Endodermal cell (in vitro differentiated cells): ENCODE results near the gene CYBRD1. TPM values are rescaled to one million over a fixed set of nuclear protein-coding genes. Genes with fewer than 3 reads are reported as not detected.

Source experiments
- DNase-seq: peaks from one replicate; pipeline ENCODE4 v3.0.0-alpha.2; 2017
- H3K27ac ChIP-seq: 2 replicates; pipeline ENCODE4 v1.5.1; 2013; ENCODE audit warnings: mild to moderate bottlenecking, low read depth, low read length, moderate library complexity
- H3K27me3 ChIP-seq: 2 replicates; pipeline ENCODE4 v1.6.1; 2013; ENCODE audit warnings: mild to moderate bottlenecking, low read length, moderate library complexity; ENCODE audit not compliant: insufficient read depth, control insufficient read depth, poor library complexity, severe bottlenecking
- H3K36me3 ChIP-seq: 2 replicates; pipeline ENCODE4 v1.7.0; 2013; ENCODE audit warnings: mild to moderate bottlenecking, low read length, moderate library complexity; ENCODE audit not compliant: control insufficient read depth, insufficient read depth
- H3K4me1 ChIP-seq: one replicate; pipeline ENCODE4 v1.7.0; 2013; ENCODE audit warnings: low read length; ENCODE audit not compliant: control insufficient read depth, insufficient read depth
- H3K4me3 ChIP-seq: 2 replicates; pipeline ENCODE4 v1.5.1; 2013; ENCODE audit warnings: mild to moderate bottlenecking, low read length, moderate library complexity
- H3K9ac ChIP-seq: 2 replicates; pipeline ENCODE4 v1.6.1; 2013; ENCODE audit warnings: mild to moderate bottlenecking, low read length, moderate library complexity; ENCODE audit not compliant: poor library complexity, severe bottlenecking; ENCODE audit errors: extremely low read depth
- H3K9me3 ChIP-seq: 2 replicates; pipeline ENCODE4 v1.6.1; 2013; ENCODE audit warnings: mild to moderate bottlenecking, low read length, moderate library complexity; ENCODE audit not compliant: control insufficient read depth
- H3K27ac Mint-ChIP-seq: 2 replicates; pipeline ENCODE4 v1.8.0; 2020; ENCODE audit warnings: mixed read lengths
- H3K27me3 Mint-ChIP-seq: 2 replicates; pipeline ENCODE4 v1.8.0; 2021; ENCODE audit warnings: mild to moderate bottlenecking, mixed read lengths; ENCODE audit not compliant: insufficient read depth
- H3K36me3 Mint-ChIP-seq: 2 replicates; pipeline ENCODE4 v1.8.0; 2020; ENCODE audit warnings: low read depth, mixed read lengths
- H3K4me1 Mint-ChIP-seq: 2 replicates; pipeline ENCODE4 v1.8.0; 2020; ENCODE audit warnings: mixed read lengths
- H3K4me3 Mint-ChIP-seq: 2 replicates; pipeline ENCODE4 v1.8.0; 2020; ENCODE audit warnings: mild to moderate bottlenecking, moderate library complexity, mixed read lengths
- H3K9me3 Mint-ChIP-seq: 2 replicates; pipeline ENCODE4 v1.8.0; 2020; ENCODE audit warnings: mild to moderate bottlenecking, mixed read lengths
- CTCF ChIP-seq: fragments of 200-600 bp; sonication (generic); conservative IDR thresholded peaks from 2 replicates; pipeline ENCODE4 v1.5.0; 2021; ENCODE audit warnings: antibody characterized with exemption, mild to moderate bottlenecking
- whole genome bisulfite sequencing, 2 experiments: methylation state at CpG; one replicate each; pipeline versions ENCODE4 v1.1.5 to v1.1.7; 2013; ENCODE audit warnings: missing lambda C conversion rate in 2 of 2, mixed read lengths in 1 of 2; ENCODE audit not compliant: insufficient coverage in 1 of 2, insufficient read length in 1 of 2; 5-methylcytosine and 5-hydroxymethylcytosine counted together
- total RNA-seq, 2 donors: library from RNA; stranded (reverse); fragmentation: NEBNext Ultra II Directional in 1 of 2; extraction: Animal tissue kit (Norgen Biotek cat#: 25700) in 1 of 2; gene quantifications; 2 replicates in 1 of 2; 3 replicates in 1 of 2; pipeline ENCODE4 v1.2.1, GENCODE V29; 2021

The CYBRD1 gene
- total RNA-seq, 2 donors from 2014 or later, result 3.3 to 4.7 TPM

DNA sequence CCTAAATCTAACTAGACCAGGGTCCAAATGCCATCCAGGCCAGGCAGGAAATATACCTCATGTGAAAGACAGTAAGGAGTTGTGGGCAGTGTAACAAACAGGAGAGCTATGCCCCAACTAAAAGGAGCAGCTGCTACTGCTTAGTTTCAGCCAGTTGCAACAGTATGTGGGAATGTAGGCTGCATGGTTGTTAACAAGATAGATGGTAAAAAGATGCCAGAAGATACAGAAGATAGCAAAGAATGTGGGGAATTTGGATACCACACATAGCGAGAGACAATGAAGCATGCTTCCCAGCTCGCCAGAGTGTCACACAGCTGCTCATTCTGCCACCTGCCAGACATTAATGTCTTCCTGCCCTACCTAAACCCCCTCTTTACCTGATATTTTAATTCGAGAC, 39.4 kb upstream of the CYBRD1 start:
- Histone ChIP-seq H3K9me3 (no peaks in the 10 kb centered on the region), H3K9ac (peak overlapping the region; percentile 42), H3K4me3 (peak overlapping the region; percentile 54), H3K27ac (peak overlapping the region; percentile 45), H3K27me3 (no peaks in the 10 kb centered on the region), H3K4me1 (peaks cover 20% of the 10 kb centered on the region), H3K36me3 (peaks cover 6% of the 10 kb centered on the region)
- no peak for TF ChIP-seq CTCF
- Mint-ChIP-seq H3K27ac (peak overlapping the region; percentile 26), H3K4me1 (peaks cover 13% of the 10 kb centered on the region), H3K36me3 (peaks cover 10% of the 10 kb centered on the region), H3K4me3 (no peak overlapping the region), H3K9me3 (no peaks in the 10 kb centered on the region), H3K27me3 (no peaks in the 10 kb centered on the region)
- 33 to 68% methylated on average over 1 to 3 of the region's 3 CpGs for WGBS, 2 experiments
- DNase-seq, result peak; percentile 66

DNA sequence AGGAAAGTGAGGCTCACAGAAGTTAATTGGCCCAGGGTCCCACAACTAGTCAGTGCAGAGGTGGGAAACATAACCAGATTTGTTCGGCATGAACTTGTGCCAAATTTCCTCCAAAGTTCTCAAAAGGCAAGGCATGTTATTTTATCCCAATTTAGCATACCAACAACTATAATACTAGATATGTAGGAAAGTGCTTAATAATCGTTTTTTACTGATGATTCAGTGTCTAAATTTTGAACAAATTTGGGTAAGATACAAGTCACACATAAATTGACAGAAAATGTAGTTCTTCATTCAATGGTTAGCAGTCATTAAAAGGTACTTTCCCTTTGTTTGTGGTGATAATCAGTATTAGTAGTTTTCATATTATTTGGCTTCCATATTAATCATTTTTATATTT, 38.5 kb upstream of the CYBRD1 start:
- TF ChIP-seq CTCF, result no peak
- H3K4me1 Mint-ChIP-seq, result peaks cover 13% of the 10 kb centered on the region
- Histone ChIP-seq H3K9ac (no peak overlapping the region), H3K4me1 (peaks cover 20% of the 10 kb centered on the region), H3K4me3 (no peak overlapping the region), H3K36me3 (peaks cover 6% of the 10 kb centered on the region), H3K9me3 (peaks cover 2% of the 10 kb centered on the region), H3K27me3 (no peaks in the 10 kb centered on the region), H3K27ac (no peak overlapping the region)
- H3K27me3 Mint-ChIP-seq, result no peaks in the 10 kb centered on the region
- H3K36me3 Mint-ChIP-seq, result peaks cover 12% of the 10 kb centered on the region
- H3K4me3 Mint-ChIP-seq, result no peak overlapping the region
- no peak for DNase-seq
- H3K27ac Mint-ChIP-seq, result no peak overlapping the region
- no peaks in the 10 kb centered on the region for H3K9me3 Mint-ChIP-seq
- 90 to 100% methylated on average over 1 to 2 of the region's 2 CpGs for WGBS, 2 experiments

DNA sequence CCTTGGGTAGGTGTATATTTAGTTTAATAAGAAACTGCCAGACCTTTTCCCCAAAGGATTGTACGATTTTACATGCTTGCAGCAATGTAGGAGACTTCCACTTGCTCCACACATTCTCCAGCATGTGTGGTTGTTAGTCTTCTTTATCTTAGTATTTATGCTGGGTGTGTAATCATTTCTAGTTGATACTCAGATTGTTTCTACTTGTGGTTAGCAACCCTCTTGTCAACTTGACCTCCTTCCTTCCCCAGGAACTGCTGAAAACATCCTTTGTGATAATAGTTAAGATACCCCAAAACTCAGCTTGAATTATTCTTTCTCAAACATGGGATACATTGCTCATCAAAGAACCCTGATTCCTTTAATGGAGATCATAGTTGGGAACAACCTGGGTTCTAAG, 37.2 kb upstream of the CYBRD1 start:
- DNase-seq, result no peak
- H3K27me3 ChIP-seq, result no peaks in the 10 kb centered on the region
- Mint-ChIP-seq H3K27me3 (no peaks in the 10 kb centered on the region), H3K36me3 (peaks cover 12% of the 10 kb centered on the region), H3K9me3 (no peaks in the 10 kb centered on the region), H3K4me1 (peaks cover 13% of the 10 kb centered on the region), H3K27ac (no peak overlapping the region), H3K4me3 (no peak overlapping the region)
- H3K4me3 ChIP-seq, result no peak overlapping the region
- peaks cover 8% of the 10 kb centered on the region for H3K9me3 ChIP-seq
- peaks cover 20% of the 10 kb centered on the region for H3K4me1 ChIP-seq
- WGBS, 2 experiments, result 100% methylated on average over 1 of the region's 1 CpG; no CpG with 5 or more reads in 1 of the 2 experiments
- no peak overlapping the region for H3K9ac ChIP-seq
- H3K27ac ChIP-seq, result no peak overlapping the region
- TF ChIP-seq CTCF, result no peak
- H3K36me3 ChIP-seq, result peaks cover 6% of the 10 kb centered on the region
